ENCODE data around the gene NLN.
"Not testable (repeated sequence)": the region's sequence is repeated elsewhere in the genome, so short reads cannot be mapped to it uniquely, and the experiment has no call there.

DNA sequence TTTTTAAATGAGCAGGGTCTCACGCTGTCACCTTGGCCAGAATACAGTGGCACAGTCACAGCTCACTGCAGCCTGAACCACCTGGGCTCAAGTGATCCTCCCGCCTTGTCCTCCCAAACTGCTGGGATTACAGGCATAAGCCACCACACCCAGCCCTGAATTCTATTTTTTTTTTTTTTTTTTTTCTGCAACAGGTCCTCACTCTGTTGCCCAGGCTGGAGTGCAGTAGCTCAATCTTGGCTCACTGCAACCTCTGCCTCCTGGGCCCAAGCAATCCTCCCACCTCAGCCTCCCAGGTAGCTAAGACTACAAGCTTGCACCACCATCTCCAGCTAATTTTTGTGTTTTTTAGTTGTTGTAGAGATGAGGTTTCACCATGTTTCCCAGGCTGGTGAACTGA is 51.0 kb downstream of the NLN start:
- TF ChIP-seq, protein P1, sequence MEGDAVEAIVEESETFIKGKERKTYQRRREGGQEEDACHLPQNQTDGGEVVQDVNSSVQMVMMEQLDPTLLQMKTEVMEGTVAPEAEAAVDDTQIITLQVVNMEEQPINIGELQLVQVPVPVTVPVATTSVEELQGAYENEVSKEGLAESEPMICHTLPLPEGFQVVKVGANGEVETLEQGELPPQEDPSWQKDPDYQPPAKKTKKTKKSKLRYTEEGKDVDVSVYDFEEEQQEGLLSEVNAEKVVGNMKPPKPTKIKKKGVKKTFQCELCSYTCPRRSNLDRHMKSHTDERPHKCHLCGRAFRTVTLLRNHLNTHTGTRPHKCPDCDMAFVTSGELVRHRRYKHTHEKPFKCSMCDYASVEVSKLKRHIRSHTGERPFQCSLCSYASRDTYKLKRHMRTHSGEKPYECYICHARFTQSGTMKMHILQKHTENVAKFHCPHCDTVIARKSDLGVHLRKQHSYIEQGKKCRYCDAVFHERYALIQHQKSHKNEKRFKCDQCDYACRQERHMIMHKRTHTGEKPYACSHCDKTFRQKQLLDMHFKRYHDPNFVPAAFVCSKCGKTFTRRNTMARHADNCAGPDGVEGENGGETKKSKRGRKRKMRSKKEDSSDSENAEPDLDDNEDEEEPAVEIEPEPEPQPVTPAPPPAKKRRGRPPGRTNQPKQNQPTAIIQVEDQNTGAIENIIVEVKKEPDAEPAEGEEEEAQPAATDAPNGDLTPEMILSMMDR (IDR thresholded peaks at IDR 0.05): not testable (repeated sequence)
- TF ChIP-seq EZH2 (IDR thresholded peaks at IDR 0.05): not testable (repeated sequence)

Data from neural progenitor cell (in vitro differentiated cells).